ENCODE data around the gene PALLD. TPM values are rescaled to one million over a fixed set of nuclear protein-coding genes. Genes with fewer than 3 reads are reported as not detected.

The PALLD gene
- total RNA-seq, 1 experiment from 2014 or later, result 166 TPM

- H3K4me1 ChIP-seq (ENCODE audit: control insufficient read depth in 1 of 2, insufficient read depth in 2 of 2, low read length in 2 of 2), result peaks cover 18 to 35% of the 10 kb centered on the region in 2 experiments
- peaks cover 10 to 19% of the 10 kb centered on the region in 2 experiments for H3K36me3 ChIP-seq (ENCODE audit: control insufficient read depth in 1 of 2, insufficient read depth in 2 of 2, low read length in 2 of 2)
- TF ChIP-seq CBX3 (IDR thresholded peaks at IDR 0.05; ENCODE audit: low read depth) (no peak), SIN3A (IDR thresholded peaks at IDR 0.05; ENCODE audit: low read depth) (no peak), MAX (IDR thresholded peaks at IDR 0.05) (no peak), ELF1 (IDR thresholded peaks at IDR 0.05; ENCODE audit: borderline replicate concordance, low read depth) (no peak), EZH2phosphoT487 (IDR thresholded peaks at IDR 0.05; ENCODE audit: borderline replicate concordance) (no peak), CEBPB (IDR thresholded peaks at IDR 0.05; ENCODE audit: low read depth) (no peak), SRF (IDR thresholded peaks at IDR 0.05; ENCODE audit: low read depth) (no peak), ZFX (IDR thresholded peaks at IDR 0.05) (no peak), SP1 (IDR thresholded peaks at IDR 0.05; ENCODE audit: low read depth) (no peak), POLR2AphosphoS5 (IDR thresholded peaks at IDR 0.05; ENCODE audit: low read depth, low read length) (no peak)
- no peak overlapping the region for H3K4me3 ChIP-seq (replicated peaks in 1 of 2; ENCODE audit: low read depth in 1 of 2, low read length in 2 of 2)
- no peak overlapping the region for H3K27ac ChIP-seq (ENCODE audit: low read depth, low read length)
- intact Hi-C loops (cut with micrococcal nuclease), result no loop called here
- no peaks in the 10 kb centered on the region for H3K27me3 ChIP-seq (ENCODE audit: insufficient read depth, low read length)
- H3K79me2 ChIP-seq (ENCODE audit: insufficient read depth, low read length), result no peaks in the 10 kb centered on the region; the same call in 1 of the 2 replicates
- ATAC-seq (no peak), DNase-seq (ENCODE audit: low read depth, low spot score) (no peak)
- no peaks in the 10 kb centered on the region for H3K9me2 ChIP-seq (ENCODE audit: insufficient read depth)
- no peak overlapping the region for H3K4me2 ChIP-seq (ENCODE audit: low read length)
- RAD21 ChIA-PET (ENCODE audit: low non-redundant PET in 1 of 2, low total read pairs in 2 of 2, uncharacterized antibody in 2 of 2, unreplicated experiment in 2 of 2), result interaction anchor here in 1 of 2 experiments (0.7 kb wide), 1 partner anchor 11 kb away, joined by 3 read pairs; no protein-coding TSS in a partner anchor
- H3K9me3 ChIP-seq (ENCODE audit: control insufficient read depth in 1 of 2, insufficient read depth in 1 of 2, low read depth in 1 of 2, low read length in 2 of 2), result no peaks in the 10 kb centered on the region
- POLR2A ChIA-PET, result no interaction called here
- no peak overlapping the region for H2AFZ ChIP-seq (ENCODE audit: low read depth, low read length, poor library complexity, severe bottlenecking)
- BruUV-seq (replicated peaks), result no TSS peak
- no peak overlapping the region for H3K9ac ChIP-seq (ENCODE audit: low read length)
- CTCF ChIA-PET, result no interaction called here
- H4K20me1 ChIP-seq (ENCODE audit: insufficient read depth), result no peaks in the 10 kb centered on the region
Measured at GRCh38 chr4:168449719-168450452, 47.0 kb upstream of the PALLD start.

GRCh38 chr4:168451331-168451730 is 45.5 kb upstream of the PALLD start:
- H3K4me2 ChIP-seq (ENCODE audit: low read length), result peak overlapping the region; percentile 59
- no peaks in the 10 kb centered on the region for H3K9me2 ChIP-seq (ENCODE audit: insufficient read depth)
- no peaks in the 10 kb centered on the region for H4K20me1 ChIP-seq (ENCODE audit: insufficient read depth)
- H3K27ac ChIP-seq (ENCODE audit: low read depth, low read length), result peak overlapping the region; percentile 14; the same call in 1 of the 2 replicates
- intact Hi-C loops (cut with micrococcal nuclease), result no loop called here
- no peaks in the 10 kb centered on the region for H3K27me3 ChIP-seq (ENCODE audit: insufficient read depth, low read length)
- peaks cover 15 to 19% of the 10 kb centered on the region in 2 experiments for H3K36me3 ChIP-seq (ENCODE audit: control insufficient read depth in 1 of 2, insufficient read depth in 2 of 2, low read length in 2 of 2)
- H3K4me3 ChIP-seq (replicated peaks in 1 of 2; ENCODE audit: low read depth in 1 of 2, low read length in 2 of 2), result peak overlapping the region in 1 of 2 experiments; percentile 14; a peak in 1 of 4 replicates
- no peaks in the 10 kb centered on the region; the same call in 1 of the 2 replicates for H3K79me2 ChIP-seq (ENCODE audit: insufficient read depth, low read length)
- H3K9ac ChIP-seq (ENCODE audit: low read length), result peak overlapping the region; percentile 2; the same call in 1 of the 2 replicates
- H3K4me1 ChIP-seq (ENCODE audit: control insufficient read depth in 1 of 2, insufficient read depth in 2 of 2, low read length in 2 of 2), result peaks cover 18 to 35% of the 10 kb centered on the region in 2 experiments
- ChIA-PET POLR2A (no interaction called here), RAD21 (ENCODE audit: low non-redundant PET in 1 of 2, low total read pairs in 2 of 2, uncharacterized antibody in 2 of 2, unreplicated experiment in 2 of 2) (no interaction called here), CTCF (no interaction called here)
- H3K9me3 ChIP-seq (ENCODE audit: control insufficient read depth in 1 of 2, insufficient read depth in 1 of 2, low read depth in 1 of 2, low read length in 2 of 2), result no peaks in the 10 kb centered on the region
- H2AFZ ChIP-seq (ENCODE audit: low read depth, low read length, poor library complexity, severe bottlenecking), result no peak overlapping the region
- no peak for DNase-seq (ENCODE audit: low read depth, low spot score)
- peak; percentile 28 for ATAC-seq
- no TSS peak for BruUV-seq (replicated peaks)
- TF ChIP-seq MAX (IDR thresholded peaks at IDR 0.05) (no peak), YY1 (IDR thresholded peaks at IDR 0.05; ENCODE audit: extremely low read depth, insufficient replicate concordance, low read depth, low read length) (no peak), CBX3 (IDR thresholded peaks at IDR 0.05; ENCODE audit: low read depth) (no peak), ZBTB33 (IDR thresholded peaks at IDR 0.05; ENCODE audit: extremely low read depth, insufficient replicate concordance, low read length) (no peak), JUND (IDR thresholded peaks at IDR 0.05) (no peak), SP1 (IDR thresholded peaks at IDR 0.05; ENCODE audit: low read depth) (no peak), FOSL1 (IDR thresholded peaks at IDR 0.05; ENCODE audit: low read depth) (no peak), RAD21 (IDR thresholded peaks at IDR 0.05; ENCODE audit: low read depth) (no peak)
